H1 (cell line): ENCODE measurements around the gene IGF2R. TPM values are rescaled to one million over a fixed set of nuclear protein-coding genes. Genes with fewer than 3 reads are reported as not detected.

Source experiments
- CHD7 ChIP-seq: fragments of 300-600 bp; sonication (generic); IDR thresholded peaks from 2 replicates; pipeline ENCODE4 v1.7.1; 2012; ENCODE audit warnings: low read length, moderate library complexity, mild to moderate bottlenecking, inconsistent platforms; ENCODE audit not compliant: insufficient replicate concordance
- RBBP5 ChIP-seq: IDR thresholded peaks from 2 replicates; pipeline ENCODE4 v1.7.1; 2012; ENCODE audit warnings: low read depth, mild to moderate bottlenecking, inconsistent platforms, low read length, moderate library complexity, borderline replicate concordance
- polyA plus RNA-seq, 7 experiments: library from polyadenylated mRNA; depleted of rRNA in 3 of 7; stranded (reverse) in 5 of 7; unstranded in 2 of 7; fragments of >200 nt in 5 of 7; fragments of 200-250 nt in 2 of 7; gene quantifications; 1 replicate in 5 of 7; 2 replicates in 1 of 7; 4 replicates in 1 of 7; pipeline versions ENCODE4 v1.2.1 to v1.2.3, GENCODE V29; 2011 to 2013; ENCODE audit warnings: missing spikeins in 2 of 7, mixed read lengths in 2 of 7
- total RNA-seq: library from RNA; stranded (reverse); fragmentation: NEBNext Ultra II Directional; extraction: Animal tissue kit (Norgen Biotek cat#: 25700); gene quantifications from 2 replicates; pipeline ENCODE4 v1.2.1, GENCODE V29; 2021

Gene IGF2R
- total and polyA plus RNA-seq, 2 of the 8 experiments (the other 6 are each of a cell fraction or from before 2014, with no cell fraction given) = 20.6 to 74.1 TPM

GRCh38 chr6:160013987-160014868, 45.3 kb downstream of the IGF2R start (continued):
- TF ChIP-seq CHD7 (no peak), RBBP5 (no peak)
